ENCODE measurements around the gene GABARAP.

Gene GABARAP

GRCh38 chr17:7241783-7242716, at the start of gene GABARAP:
Gene GABARAP (minus strand): TSS chr17:7242449. CDS start chr17:7242330, 119 bp downstream.
- DNase-seq = peak; percentile 82 to 93 (median 88)

- DNase-seq = no peak
Observed at GRCh38 chr17:7290685-7291084, 48.4 kb upstream of the GABARAP start.

- no peak for DNase-seq
Observed at GRCh38 chr17:7290166-7290565, 47.9 kb upstream of the GABARAP start.

- DNase-seq = no peak
Observed at GRCh38 chr17:7289256-7290032, 47.2 kb upstream of the GABARAP start.

DNA sequence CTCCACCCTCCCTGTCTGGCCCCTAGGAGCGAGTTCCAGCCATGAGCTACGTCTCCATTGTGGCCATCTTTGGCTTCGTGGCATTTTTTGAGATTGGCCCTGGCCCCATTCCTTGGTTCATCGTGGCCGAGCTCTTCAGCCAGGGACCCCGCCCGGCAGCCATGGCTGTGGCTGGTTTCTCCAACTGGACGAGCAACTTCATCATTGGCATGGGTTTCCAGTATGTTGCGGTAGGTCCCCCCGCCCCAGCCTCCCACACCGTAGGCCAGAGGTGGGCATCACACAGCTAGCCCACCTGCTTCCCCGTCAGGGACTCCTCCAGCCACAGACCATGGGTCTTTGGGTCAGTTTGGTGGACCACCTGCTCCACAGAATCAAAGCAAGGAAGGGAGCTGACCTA, 43.4 kb upstream of the GABARAP start:
- DNase-seq = no peak

GRCh38 chr17:7284911-7285310, 42.7 kb upstream of the GABARAP start:
- DNase-seq = no peak

DNA sequence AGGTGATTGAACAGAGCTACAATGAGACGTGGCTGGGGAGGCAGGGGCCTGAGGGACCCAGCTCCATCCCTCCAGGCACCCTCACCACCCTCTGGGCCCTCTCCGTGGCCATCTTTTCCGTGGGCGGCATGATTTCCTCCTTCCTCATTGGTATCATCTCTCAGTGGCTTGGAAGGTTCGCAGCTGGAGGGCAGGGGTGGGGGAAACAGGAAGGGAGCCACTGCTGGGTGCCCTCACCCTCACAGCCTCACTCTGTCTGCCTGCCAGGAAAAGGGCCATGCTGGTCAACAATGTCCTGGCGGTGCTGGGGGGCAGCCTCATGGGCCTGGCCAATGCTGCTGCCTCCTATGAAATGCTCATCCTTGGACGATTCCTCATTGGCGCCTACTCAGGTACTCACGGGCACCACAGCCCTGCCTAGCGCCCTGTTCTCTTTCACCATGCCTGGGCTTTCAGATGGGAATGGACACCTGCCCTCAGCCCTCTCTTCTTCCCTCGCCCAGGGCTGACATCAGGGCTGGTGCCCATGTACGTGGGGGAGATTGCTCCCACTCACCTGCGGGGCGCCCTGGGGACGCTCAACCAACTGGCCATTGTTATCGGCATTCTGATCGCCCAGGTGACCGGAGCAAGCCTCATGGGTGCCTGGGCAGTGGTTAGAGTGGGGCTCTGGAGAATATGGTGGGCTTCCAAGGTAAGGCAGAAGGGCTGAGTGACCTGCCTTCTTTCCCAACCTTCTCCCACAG, 41.4 kb upstream of the GABARAP start:
- no peak for DNase-seq

GRCh38 chr17:7282752-7283321, 40.6 kb upstream of the GABARAP start:
- DNase-seq = no peak

DNA sequence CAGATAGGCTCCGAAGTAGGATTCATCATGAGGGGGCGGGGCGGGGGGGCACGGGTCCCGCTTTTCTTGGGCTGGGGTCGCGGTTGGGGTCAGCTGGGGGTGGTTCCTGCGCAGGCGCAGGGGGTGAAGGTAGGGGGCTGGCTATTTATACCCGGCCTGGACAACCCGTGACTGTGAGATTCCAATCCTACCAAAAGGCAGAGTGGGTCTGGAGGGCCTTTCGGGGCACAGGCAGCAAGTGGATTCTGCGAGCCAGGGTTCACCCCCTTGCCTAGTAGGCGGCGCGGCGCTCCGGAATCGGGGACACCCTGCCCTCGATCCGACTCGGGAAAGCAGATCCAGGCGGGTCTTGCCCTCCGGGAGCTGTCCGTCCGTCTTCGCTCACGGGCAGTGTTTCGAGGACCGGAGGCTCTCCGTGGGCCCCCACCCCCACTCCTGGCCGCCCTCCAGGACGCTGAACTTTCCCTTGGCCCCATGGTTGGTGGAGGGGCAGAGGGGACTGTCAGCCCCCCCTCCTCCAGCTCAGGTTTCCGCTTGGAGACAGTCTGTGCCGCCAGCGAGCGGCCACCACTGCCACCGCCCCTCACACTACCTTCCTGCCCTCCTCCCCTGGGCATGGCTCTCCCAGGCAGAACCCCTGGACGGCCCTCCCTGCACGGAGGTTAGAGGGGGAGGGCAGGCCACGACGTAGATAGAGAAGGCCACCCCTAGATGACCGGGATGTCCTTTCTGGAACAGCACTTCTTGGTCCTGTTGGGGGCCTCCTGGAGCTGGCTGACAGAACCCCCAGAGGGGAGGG, 39.9 kb upstream of the GABARAP start:
- DNase-seq = no peak

DNA sequence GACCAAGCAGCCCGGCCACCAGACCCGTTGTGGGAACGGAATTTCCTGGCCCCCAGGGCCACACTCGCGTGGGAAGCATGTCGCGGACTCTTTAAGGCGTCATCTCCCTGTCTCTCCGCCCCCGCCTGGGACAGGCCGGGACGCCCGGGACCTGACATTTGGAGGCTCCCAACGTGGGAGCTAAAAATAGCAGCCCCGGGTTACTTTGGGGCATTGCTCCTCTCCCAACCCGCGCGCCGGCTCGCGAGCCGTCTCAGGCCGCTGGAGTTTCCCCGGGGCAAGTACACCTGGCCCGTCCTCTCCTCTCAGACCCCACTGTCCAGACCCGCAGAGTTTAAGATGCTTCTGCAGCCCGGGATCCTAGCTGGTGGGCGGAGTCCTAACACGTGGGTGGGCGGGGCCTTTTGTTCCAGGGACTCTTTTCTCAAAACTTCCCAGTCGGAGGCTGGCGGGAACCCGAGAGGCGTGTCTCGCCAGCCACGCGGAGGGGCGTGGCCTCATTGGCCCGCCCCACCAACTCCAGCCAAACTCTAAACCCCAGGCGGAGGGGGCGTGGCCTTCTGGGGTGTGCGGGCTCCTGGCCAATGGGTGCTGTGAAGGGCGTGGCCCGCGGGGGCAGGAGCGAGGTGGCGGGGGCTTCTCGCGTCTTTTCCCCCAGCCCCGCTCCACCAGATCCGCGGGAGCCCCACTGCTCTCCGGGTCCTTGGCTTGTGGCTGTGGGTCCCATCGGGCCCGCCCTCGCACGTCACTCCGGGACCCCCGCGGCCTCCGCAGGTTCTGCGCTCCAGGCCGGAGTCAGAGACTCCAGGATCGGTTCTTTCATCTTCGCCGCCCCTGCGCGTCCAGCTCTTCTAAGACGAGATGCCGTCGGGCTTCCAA, 39.1 kb upstream of the GABARAP start, which contains the start of gene SLC2A4:
TSS of gene SLC2A4 (plus strand) at position 645 of the 879 bp plus-strand sequence. CDS start at position 862, 217 bp downstream.
- peak; percentile 40 to 72 (median 56) for DNase-seq

DNA sequence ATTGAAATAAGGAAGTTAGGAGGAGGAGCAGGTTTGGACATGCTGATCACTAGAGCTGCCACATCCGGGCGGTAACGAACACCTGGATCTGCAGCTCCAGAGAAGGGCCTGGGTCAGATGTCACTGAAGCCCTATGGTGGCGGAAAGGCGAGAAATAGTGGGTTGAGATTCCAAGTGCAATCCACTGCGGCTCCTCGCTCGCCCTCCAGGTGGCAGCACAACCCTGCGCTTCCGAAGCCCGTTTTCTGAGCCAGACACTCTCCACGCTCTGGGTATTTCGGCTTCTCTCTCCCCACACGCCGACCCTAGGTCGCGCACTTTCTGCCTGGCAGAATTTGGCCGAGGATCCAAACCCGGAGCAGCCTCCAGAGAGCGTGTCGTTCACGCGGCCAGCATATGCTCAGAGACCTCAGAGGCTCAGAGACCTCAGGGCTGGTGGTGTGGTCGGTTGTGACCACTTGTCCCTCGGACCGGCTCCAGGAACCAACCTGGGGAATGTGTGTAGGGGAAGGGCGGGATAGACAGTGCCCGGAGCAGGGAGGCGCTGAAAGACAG, 38.3 kb upstream of the GABARAP start:
- DNase-seq = peak; percentile 67 to 80 (median 78)

DNA sequence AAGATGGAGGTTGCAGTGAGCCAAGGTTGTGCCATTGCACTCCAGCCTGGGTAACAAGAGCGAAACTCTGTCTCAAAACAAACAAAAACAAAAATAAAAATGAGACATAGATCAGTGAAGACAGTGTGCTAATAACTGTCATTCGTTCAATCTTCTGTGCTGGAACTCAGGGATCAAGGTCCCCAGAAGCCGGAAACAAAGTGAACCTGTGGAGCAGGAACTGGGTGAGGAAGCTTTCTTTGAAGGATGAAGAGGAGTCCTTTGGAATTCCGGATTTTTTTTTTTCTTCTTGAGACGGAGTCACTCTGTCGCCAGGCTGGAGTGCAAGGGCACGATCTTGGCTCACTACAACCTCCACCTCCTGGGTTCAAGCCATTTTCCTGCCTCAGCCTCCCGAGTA, 37.2 kb upstream of the GABARAP start:
- DNase-seq = no peak

DNA sequence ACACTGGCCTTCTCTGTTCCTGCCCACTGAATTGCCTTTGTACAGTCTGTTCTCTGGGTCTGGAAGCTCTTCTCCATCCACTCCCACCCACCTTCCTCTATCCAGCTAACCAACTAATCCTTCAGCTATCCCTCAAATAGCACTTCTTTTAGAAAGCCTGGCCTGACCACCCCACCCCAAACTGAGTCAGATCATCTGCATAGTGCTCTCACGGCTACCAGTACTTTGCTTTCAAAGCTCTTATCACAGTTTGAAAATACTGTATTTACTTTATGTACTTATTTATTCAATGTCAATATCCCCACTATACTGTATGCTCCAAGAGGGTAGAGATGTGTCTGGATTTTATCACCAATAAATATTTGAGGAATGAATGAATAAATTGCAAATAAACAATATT, 24.5 kb upstream of the GABARAP start:
- no peak for DNase-seq

- no peak for DNase-seq
Observed at GRCh38 chr17:7263801-7264078, 21.5 kb upstream of the GABARAP start.

DNA sequence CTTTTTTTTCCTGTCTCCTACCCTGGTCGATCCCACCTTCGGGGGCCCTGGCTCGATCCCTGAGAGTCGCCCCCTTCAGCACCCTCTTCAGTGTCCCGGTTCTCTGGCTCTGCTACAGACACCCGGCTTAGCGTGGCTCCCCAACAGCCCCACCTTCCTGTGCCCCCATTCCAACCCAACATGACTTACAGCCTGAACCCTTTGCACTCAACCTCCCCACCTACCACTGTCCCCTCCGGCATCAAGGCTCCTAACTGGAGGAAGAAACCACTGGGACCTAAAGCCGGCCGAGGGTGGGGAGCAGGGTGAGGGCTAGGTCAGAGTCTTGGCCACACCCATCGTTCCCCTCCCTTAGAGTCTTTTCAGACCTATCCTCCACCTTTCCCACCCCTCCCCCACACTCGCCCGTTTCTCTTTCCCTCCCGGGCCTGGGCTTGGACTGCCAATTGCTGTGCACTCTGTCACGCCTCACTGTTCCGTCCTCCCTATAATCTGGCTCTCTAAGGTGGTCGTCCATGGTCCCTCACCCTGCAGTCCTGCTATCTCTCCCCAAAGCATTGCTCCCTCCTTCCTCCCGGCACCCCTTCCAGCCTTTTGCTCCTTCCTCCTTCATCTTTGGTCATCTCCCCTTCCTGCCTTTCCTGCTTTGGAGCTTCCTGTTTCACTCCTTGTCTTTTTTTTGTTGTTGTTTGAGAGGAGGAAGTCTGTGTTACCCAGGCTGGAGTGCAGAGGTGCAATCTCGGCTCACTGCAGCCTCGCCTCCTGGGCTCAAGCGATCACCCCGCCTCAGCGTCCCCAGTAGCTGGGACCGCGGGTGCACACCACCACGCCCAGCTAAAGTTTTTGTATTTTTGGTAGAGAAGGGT, 20.9 kb upstream of the GABARAP start:
- no peak for DNase-seq

- no peak for DNase-seq
Observed at GRCh38 chr17:7262192-7262934, 20.1 kb upstream of the GABARAP start, which contains the start of gene CLDN7. Gene CLDN7 (minus strand): TSS chr17:7262478. CDS start chr17:7262043, 435 bp downstream.

GRCh38 chr17:7261379-7262191, 19.3 kb upstream of the GABARAP start:
- DNase-seq = no peak
